HCT116 (cell line): ENCODE results near the gene PDCD6IP. TPM values are rescaled to one million over a fixed set of nuclear protein-coding genes. Genes with fewer than 3 reads are reported as not detected.

Experiments
- ATAC-seq: fragments of 200-7000 bp; cut with Tn5 transposase; 2 replicates; pipeline ENCODE4 v1.9.1; 2020; ENCODE audit warnings: mild to moderate bottlenecking, moderate library complexity
- BruUV-seq: library from RNA; stranded (reverse); fragments of 400-500 nt; replicated peaks from 2 replicates; lab custom pipeline; 2021; lab: Mats Ljungman, UMichigan
- CTCF ChIA-PET: fragments of 300-600 bp; sonication (Branson Sonifier 250); formaldehyde crosslinking; loops from one replicate; lab custom pipeline; 2021; ENCODE audit warnings: antibody characterized with exemption; lab: Charles Lee
- POLR2A ChIA-PET: fragments of 300-600, 350-600 bp; sonication (Branson Sonifier 250); formaldehyde crosslinking; loops from one replicate; lab custom pipeline; 2021; ENCODE audit warnings: antibody characterized with exemption; lab: Charles Lee
- RAD21 ChIA-PET, 2 experiments: fragments of 300-600 bp; sonication (Branson Sonifier 250); formaldehyde crosslinking; loops; one replicate each; lab custom pipeline; 2023; ENCODE audit warnings: low total read pairs in 2 of 2; ENCODE audit not compliant: uncharacterized antibody in 2 of 2, unreplicated experiment in 2 of 2, low non-redundant PET in 1 of 2; lab: Charles Lee
- DNase-seq: peaks from one replicate; pipeline ENCODE4 v3.0.0-alpha.2; 2010; ENCODE audit warnings: low read depth, low spot score
- H2AFZ ChIP-seq: fragments of 200-600 bp; shearing (Covaris generic), sonication (generic); 2 replicates; pipeline ENCODE4 v1.6.1; 2017; ENCODE audit warnings: low read depth, mixed run types, mixed read lengths, antibody characterized with exemption, low read length; ENCODE audit not compliant: poor library complexity, severe bottlenecking
- H3K27ac ChIP-seq: 2 replicates; pipeline ENCODE4 v1.5.1; 2012; ENCODE audit warnings: low read depth, low read length
- H3K27me3 ChIP-seq: fragments of 200-600 bp; sonication (generic); 2 replicates; pipeline ENCODE4 v1.6.1; 2016; ENCODE audit warnings: mixed run types, low read length, mixed read lengths; ENCODE audit not compliant: insufficient read depth
- H3K36me3 ChIP-seq, 2 experiments: fragments of 200-500 bp in 1 of 2; fragments of 200-600 bp in 1 of 2; sonication (Bioruptor generic) in 1 of 2; sonication (generic) in 1 of 2; 2 replicates each; pipeline versions ENCODE4 v1.5.1 to v1.6.1; 2014 to 2016; ENCODE audit warnings: low read length in 2 of 2, inconsistent platforms in 1 of 2, mixed read lengths in 1 of 2, mixed run types in 1 of 2; ENCODE audit not compliant: insufficient read depth in 2 of 2, control insufficient read depth in 1 of 2
- H3K4me1 ChIP-seq, 2 experiments: fragments of 200-600 bp in 1 of 2; sonication (generic) in 1 of 2; 2 replicates each; pipeline versions ENCODE4 v1.5.1 to v1.6.1; 2012 to 2017; ENCODE audit warnings: low read length in 2 of 2, inconsistent platforms in 1 of 2, mild to moderate bottlenecking in 1 of 2, mixed read lengths in 1 of 2, mixed run types in 1 of 2, moderate library complexity in 1 of 2; ENCODE audit not compliant: insufficient read depth in 2 of 2, control insufficient read depth in 1 of 2
- H3K4me2 ChIP-seq: fragments of 200-600 bp; sonication (generic); 2 replicates; pipeline ENCODE4 v1.6.1; 2017; ENCODE audit warnings: mixed run types, low read length, mixed read lengths
- H3K4me3 ChIP-seq, 2 experiments: fragments of 200-600 bp in 1 of 2; sonication (generic) in 1 of 2; replicated peaks in 1 of 2; 2 replicates each; pipeline ENCODE4 v1.5.1; 2011 to 2016; ENCODE audit warnings: low read length in 2 of 2, control low read depth in 1 of 2, low read depth in 1 of 2, mild to moderate bottlenecking in 1 of 2, mixed read lengths in 1 of 2, mixed run types in 1 of 2
- H3K79me2 ChIP-seq: fragments of 200-600 bp; sonication (generic); 2 replicates; pipeline ENCODE4 v1.6.1; 2017; ENCODE audit warnings: mild to moderate bottlenecking, mixed run types, low read length, moderate library complexity, mixed read lengths; ENCODE audit not compliant: insufficient read depth
- H3K9ac ChIP-seq: fragments of 200-600 bp; sonication (generic); 2 replicates; pipeline ENCODE4 v1.6.1; 2016; ENCODE audit warnings: low read length, mixed read lengths
- H3K9me2 ChIP-seq: fragments of 200-600 bp; sonication (generic), shearing (Covaris generic); 2 replicates; pipeline ENCODE4 v1.6.1; 2017; ENCODE audit warnings: mixed run types, mild to moderate bottlenecking, moderate library complexity; ENCODE audit not compliant: insufficient read depth
- H3K9me3 ChIP-seq, 2 experiments: fragments of 200-500 bp in 1 of 2; fragments of 200-600 bp in 1 of 2; sonication (Bioruptor generic) in 1 of 2; sonication (generic) in 1 of 2; 2 replicates each; pipeline ENCODE4 v1.6.1; 2014 to 2017; ENCODE audit warnings: low read length in 2 of 2, mixed read lengths in 2 of 2, inconsistent platforms in 1 of 2, low read depth in 1 of 2, mild to moderate bottlenecking in 1 of 2, mixed run types in 1 of 2, moderate library complexity in 1 of 2; ENCODE audit not compliant: control insufficient read depth in 1 of 2, insufficient read depth in 1 of 2
- H4K20me1 ChIP-seq: fragments of 200-600 bp; sonication (generic), shearing (Covaris generic); 2 replicates; pipeline ENCODE4 v1.6.1; 2017; ENCODE audit warnings: mixed run types, mild to moderate bottlenecking, moderate library complexity; ENCODE audit not compliant: insufficient read depth
- FOSL1 ChIP-seq: IDR thresholded peaks from 2 replicates; pipeline ENCODE4 v1.6.1; 2012; ENCODE audit warnings: low read depth
- POLR2A ChIP-seq: IDR thresholded peaks from 2 replicates; pipeline ENCODE4 v1.7.0; 2011; ENCODE audit warnings: borderline replicate concordance; ENCODE audit not compliant: insufficient read depth, insufficient read length; ENCODE audit errors: extremely low read depth
- RAD21 ChIP-seq: IDR thresholded peaks from 2 replicates; pipeline ENCODE4 v1.6.1; 2012; ENCODE audit warnings: low read depth, mild to moderate bottlenecking
- intact Hi-C: fragments of 100-400 bp; cut with micrococcal nuclease; formaldehyde crosslinking; loops from 2 replicates; pipeline ENCODE4 v1.10.0; 2022
- total RNA-seq: library from RNA; stranded (reverse); gene quantifications from one replicate; pipeline ENCODE4 v1.2.1, GENCODE V29; 2021; ENCODE audit not compliant: unreplicated experiment
- TF ChIP-seq, protein P1 (sequence below): IDR thresholded peaks from 2 replicates; pipeline ENCODE4 v1.6.1; 2012; ENCODE audit warnings: low read depth

The PDCD6IP gene
- total RNA-seq, 1 experiment from 2014 or later, result 241 TPM

GRCh38 chr3:33798113-33798417 lies 365 bp upstream of the PDCD6IP start:
- H3K36me3 ChIP-seq, result peaks cover 3 to 5% of the 10 kb centered on the region in 2 experiments; a peak in 2 of 4 replicates
- peak overlapping the region; percentile 83 for H3K4me2 ChIP-seq
- H3K4me1 ChIP-seq, result peaks cover 3 to 20% of the 10 kb centered on the region in 2 experiments; a peak in 3 of 4 replicates
- no peaks in the 10 kb centered on the region; a peak in 1 of 4 replicates for H3K9me3 ChIP-seq
- BruUV-seq, result no TSS peak
- TF ChIP-seq FOSL1, result no peak
- no peak for TF ChIP-seq POLR2A
- DNase-seq, result no peak
- H3K79me2 ChIP-seq, result peaks cover 45% of the 10 kb centered on the region
- no peaks in the 10 kb centered on the region for H3K27me3 ChIP-seq
- peak; percentile 53 for ATAC-seq
- peak overlapping the region; percentile 98 for H3K9ac ChIP-seq
- peak overlapping the region; percentile 81 to 96 for H3K4me3 ChIP-seq
- intact Hi-C loops, result loop anchor here (10.0 kb wide), 1 partner anchor 353 kb away; the partner anchor contains the start of gene UBP1
- ChIA-PET CTCF (interaction anchor here (2.5 kb wide), 1 partner anchor 11 kb away, joined by 11 read pairs; no protein-coding TSS in a partner anchor), RAD21 (no interaction called here), POLR2A (interaction anchor here (0.8 to 1.3 kb wide), 8 partner anchors 8 to 684 kb away, joined by 3 to 5 read pairs (median 3); partner anchors contain the start of gene CRTAP)
- H3K27ac ChIP-seq, result peak overlapping the region; percentile 94
- no peaks in the 10 kb centered on the region for H4K20me1 ChIP-seq
- H2AFZ ChIP-seq, result peak overlapping the region; percentile 59
- no peaks in the 10 kb centered on the region for H3K9me2 ChIP-seq

DNA sequence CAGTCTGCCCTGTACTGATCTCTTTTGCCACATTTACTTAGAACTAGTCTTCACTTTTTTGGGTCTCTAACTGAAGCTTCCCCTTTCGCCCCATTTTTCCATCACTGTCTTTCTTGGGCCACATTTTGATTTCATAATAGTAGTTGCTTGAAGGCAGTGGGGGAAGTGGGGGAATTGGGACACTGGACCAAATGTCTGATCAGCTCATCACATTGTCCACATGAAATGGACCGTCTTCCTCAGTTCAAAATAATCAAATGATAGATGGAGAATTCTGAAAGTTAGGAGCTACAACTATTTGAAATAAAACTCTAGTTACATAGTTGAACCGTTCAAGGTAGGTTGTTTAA lies 747 bp downstream of the PDCD6IP start:
- Histone ChIP-seq H3K9me2 (no peaks in the 10 kb centered on the region), H2AFZ (no peak overlapping the region), H3K36me3 (peaks cover 3 to 7% of the 10 kb centered on the region in 2 experiments; a peak in 2 of 4 replicates), H3K4me2 (peak overlapping the region; percentile 83), H3K27me3 (no peaks in the 10 kb centered on the region), H3K79me2 (peaks cover 56% of the 10 kb centered on the region), H4K20me1 (no peaks in the 10 kb centered on the region), H3K4me1 (peaks cover 3 to 24% of the 10 kb centered on the region in 2 experiments; a peak in 3 of 4 replicates), H3K27ac (peak overlapping the region; percentile 94), H3K9ac (peak overlapping the region; percentile 98), H3K4me3 (peak overlapping the region; percentile 81 to 96), H3K9me3 (no peaks in the 10 kb centered on the region; a peak in 1 of 4 replicates)
- ChIA-PET CTCF (interaction anchor here (2.5 kb wide), 1 partner anchor 12 kb away, joined by 11 read pairs; no protein-coding TSS in a partner anchor), POLR2A (interaction anchor here (1.1 to 1.3 kb wide), 5 partner anchors 12 to 426 kb away, joined by 3 to 5 read pairs (median 3); no protein-coding TSS in a partner anchor), RAD21 (no interaction called here)
- intact Hi-C loops, result loop anchor here (10.0 kb wide), 1 partner anchor 354 kb away; the partner anchor contains the start of gene UBP1
- DNase-seq (no peak), ATAC-seq (no peak; the same call in 1 of the 2 replicates)
- no TSS peak for BruUV-seq
- TF ChIP-seq, protein P1, sequence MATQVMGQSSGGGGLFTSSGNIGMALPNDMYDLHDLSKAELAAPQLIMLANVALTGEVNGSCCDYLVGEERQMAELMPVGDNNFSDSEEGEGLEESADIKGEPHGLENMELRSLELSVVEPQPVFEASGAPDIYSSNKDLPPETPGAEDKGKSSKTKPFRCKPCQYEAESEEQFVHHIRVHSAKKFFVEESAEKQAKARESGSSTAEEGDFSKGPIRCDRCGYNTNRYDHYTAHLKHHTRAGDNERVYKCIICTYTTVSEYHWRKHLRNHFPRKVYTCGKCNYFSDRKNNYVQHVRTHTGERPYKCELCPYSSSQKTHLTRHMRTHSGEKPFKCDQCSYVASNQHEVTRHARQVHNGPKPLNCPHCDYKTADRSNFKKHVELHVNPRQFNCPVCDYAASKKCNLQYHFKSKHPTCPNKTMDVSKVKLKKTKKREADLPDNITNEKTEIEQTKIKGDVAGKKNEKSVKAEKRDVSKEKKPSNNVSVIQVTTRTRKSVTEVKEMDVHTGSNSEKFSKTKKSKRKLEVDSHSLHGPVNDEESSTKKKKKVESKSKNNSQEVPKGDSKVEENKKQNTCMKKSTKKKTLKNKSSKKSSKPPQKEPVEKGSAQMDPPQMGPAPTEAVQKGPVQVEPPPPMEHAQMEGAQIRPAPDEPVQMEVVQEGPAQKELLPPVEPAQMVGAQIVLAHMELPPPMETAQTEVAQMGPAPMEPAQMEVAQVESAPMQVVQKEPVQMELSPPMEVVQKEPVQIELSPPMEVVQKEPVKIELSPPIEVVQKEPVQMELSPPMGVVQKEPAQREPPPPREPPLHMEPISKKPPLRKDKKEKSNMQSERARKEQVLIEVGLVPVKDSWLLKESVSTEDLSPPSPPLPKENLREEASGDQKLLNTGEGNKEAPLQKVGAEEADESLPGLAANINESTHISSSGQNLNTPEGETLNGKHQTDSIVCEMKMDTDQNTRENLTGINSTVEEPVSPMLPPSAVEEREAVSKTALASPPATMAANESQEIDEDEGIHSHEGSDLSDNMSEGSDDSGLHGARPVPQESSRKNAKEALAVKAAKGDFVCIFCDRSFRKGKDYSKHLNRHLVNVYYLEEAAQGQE, result no peak
- TF ChIP-seq RAD21, result 0 out of 2 replicates have a peak, but pooled peaks have one; percentile 4
